OCI-LY7 (cell line): Measurements from ENCODE around the gene WIPF3.

Experiments
- EZH2phosphoT487 ChIP-seq: fragments of 200-600 bp; sonication (generic); IDR thresholded peaks from 2 replicates; pipeline ENCODE4 v1.6.1; 2018; ENCODE audit warnings: low read depth, borderline replicate concordance, mild to moderate bottlenecking, mixed run types, antibody characterized with exemption, low read length, moderate library complexity, mixed read lengths
- TF ChIP-seq, protein P1 (sequence below): fragments of 200-600 bp; sonication (generic); conservative IDR thresholded peaks from 2 replicates; pipeline ENCODE4 v1.5.1; 2014; ENCODE audit warnings: mild to moderate bottlenecking, antibody characterized with exemption, low read length, moderate library complexity, mixed read lengths

DNA sequence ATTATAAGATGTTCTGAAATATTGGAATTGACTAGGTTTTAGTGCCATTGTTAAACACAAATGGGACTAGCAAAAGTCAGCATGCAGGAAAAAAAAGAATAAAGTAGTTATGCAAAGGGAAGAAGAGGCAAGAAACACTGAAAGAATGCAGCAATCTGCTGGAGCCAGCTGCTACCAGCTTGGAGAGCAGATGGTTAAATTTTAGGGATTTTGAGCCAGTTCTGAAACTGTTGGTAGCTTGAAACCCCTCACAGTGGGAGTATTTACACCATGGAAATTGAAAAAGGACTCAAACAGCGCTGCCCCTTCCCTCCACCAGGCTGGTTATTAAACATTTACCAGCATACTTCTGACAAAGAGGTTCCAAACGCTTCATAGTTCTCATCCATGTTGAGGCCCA, 142.3 kb downstream of the WIPF3 start:
- TF ChIP-seq, protein P1, sequence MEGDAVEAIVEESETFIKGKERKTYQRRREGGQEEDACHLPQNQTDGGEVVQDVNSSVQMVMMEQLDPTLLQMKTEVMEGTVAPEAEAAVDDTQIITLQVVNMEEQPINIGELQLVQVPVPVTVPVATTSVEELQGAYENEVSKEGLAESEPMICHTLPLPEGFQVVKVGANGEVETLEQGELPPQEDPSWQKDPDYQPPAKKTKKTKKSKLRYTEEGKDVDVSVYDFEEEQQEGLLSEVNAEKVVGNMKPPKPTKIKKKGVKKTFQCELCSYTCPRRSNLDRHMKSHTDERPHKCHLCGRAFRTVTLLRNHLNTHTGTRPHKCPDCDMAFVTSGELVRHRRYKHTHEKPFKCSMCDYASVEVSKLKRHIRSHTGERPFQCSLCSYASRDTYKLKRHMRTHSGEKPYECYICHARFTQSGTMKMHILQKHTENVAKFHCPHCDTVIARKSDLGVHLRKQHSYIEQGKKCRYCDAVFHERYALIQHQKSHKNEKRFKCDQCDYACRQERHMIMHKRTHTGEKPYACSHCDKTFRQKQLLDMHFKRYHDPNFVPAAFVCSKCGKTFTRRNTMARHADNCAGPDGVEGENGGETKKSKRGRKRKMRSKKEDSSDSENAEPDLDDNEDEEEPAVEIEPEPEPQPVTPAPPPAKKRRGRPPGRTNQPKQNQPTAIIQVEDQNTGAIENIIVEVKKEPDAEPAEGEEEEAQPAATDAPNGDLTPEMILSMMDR, result no peak
- no peak for TF ChIP-seq EZH2phosphoT487
